Measurements from ENCODE around the gene STRBP. TPM values are rescaled to one million over a fixed set of nuclear protein-coding genes. Genes with fewer than 3 reads are reported as not detected.

Gene STRBP
- total and polyA plus RNA-seq, 2 of the 4 experiments (the other 2 are of a cell fraction), result 2.1 to 2.5 TPM

DNA sequence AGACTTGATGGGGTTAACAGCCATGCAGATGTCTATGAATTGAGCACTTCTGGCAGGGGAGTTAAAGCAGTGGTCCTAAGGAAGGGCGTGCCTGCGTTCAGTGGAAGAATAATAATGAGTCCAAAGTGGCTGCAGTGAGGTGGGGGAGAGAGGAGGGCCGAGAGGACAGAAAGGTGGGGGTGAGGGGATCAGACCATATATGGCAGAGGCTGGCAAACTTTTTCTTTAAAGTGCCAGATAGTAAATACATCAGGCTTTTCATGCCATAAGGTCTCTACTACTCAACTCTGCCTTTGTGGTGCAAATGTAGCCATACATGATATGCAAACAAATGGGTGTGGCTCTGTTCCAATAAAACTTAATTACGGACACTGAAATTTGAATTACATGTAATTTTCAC lies 77.1 kb downstream of the STRBP start:
- dilution Hi-C loops (cut with HindIII; ENCODE audit: low sequenced_read_pairs, unreplicated experiment), result no loop called here
- POLR2A ChIA-PET (ENCODE audit: unreplicated experiment), result no interaction called here

More for the DNA sequence above, 77.1 kb downstream of the STRBP start:
- Histone ChIP-seq H3K4ac (ENCODE audit: low read depth, low read length) (no peak overlapping the region), H3K27ac (ENCODE audit: insufficient read depth, low read length) (no peak overlapping the region), H4K20me1 (ENCODE audit: insufficient read depth, low read length) (no peaks in the 10 kb centered on the region), H3K4me1 (ENCODE audit: control insufficient read depth, insufficient read depth, low read length) (no peaks in the 10 kb centered on the region), H2BK5ac (ENCODE audit: low read depth, low read length, poor library complexity, severe bottlenecking) (no peak overlapping the region), H3K14ac (replicated peaks; ENCODE audit: low read depth, low read length) (no peak overlapping the region), H3K9me3 (ENCODE audit: control insufficient read depth, insufficient read depth, low read length) (no peaks in the 10 kb centered on the region), H3K56ac (ENCODE audit: extremely low read depth, insufficient read depth, low read length) (no peak overlapping the region), H2BK20ac (ENCODE audit: low read depth, low read length) (no peak overlapping the region), H3K4me3 (ENCODE audit: insufficient read depth, low read depth, low read length) (no peak overlapping the region), H3K9me1 (ENCODE audit: insufficient read depth, low read length) (no peaks in the 10 kb centered on the region), H3K18ac (ENCODE audit: low read depth, low read length) (no peak overlapping the region), H3K4me2 (ENCODE audit: low read depth, low read length) (no peak overlapping the region), H3K27me3 (ENCODE audit: control insufficient read depth, insufficient read depth, low read length) (no peaks in the 10 kb centered on the region), H4K5ac (ENCODE audit: low read depth, low read length) (no peak overlapping the region), H2AFZ (replicated peaks; ENCODE audit: low read length, poor library complexity) (no peak overlapping the region), H2AK9ac (replicated peaks; ENCODE audit: low read depth, low read length, poor library complexity) (no peak overlapping the region), H2BK120ac (ENCODE audit: low read depth, low read length) (no peak overlapping the region), H3K79me1 (ENCODE audit: low read depth in 1 of 2, low read length in 2 of 2) (no peaks in the 10 kb centered on the region), H3K36me3 (ENCODE audit: control insufficient read depth, insufficient read depth, low read length) (no peaks in the 10 kb centered on the region), H2BK15ac (ENCODE audit: low read depth, low read length) (no peak overlapping the region), H4K91ac (ENCODE audit: insufficient read depth, low read depth, low read length) (no peak overlapping the region), H3K23ac (ENCODE audit: low read depth, low read length) (no peak overlapping the region), H2AK5ac (ENCODE audit: low read depth, low read length) (no peak overlapping the region), H3K9ac (ENCODE audit: low read depth, low read length) (no peak overlapping the region), H4K8ac (ENCODE audit: low read depth in 2 of 2, low read length in 2 of 2) (no peak overlapping the region)
- no CpG with 5 or more reads among the region's 4 CpGs for WGBS, 2 experiments (ENCODE audit: extremely low coverage in 2 of 2, insufficient read length in 1 of 2)
- BruUV-seq (replicated peaks), result no TSS peak
- no peak for TF ChIP-seq RCOR1 (IDR thresholded peaks at IDR 0.05; ENCODE audit: insufficient replicate concordance, low read length)
- no peak for TF ChIP-seq CEBPB (IDR thresholded peaks at IDR 0.05; ENCODE audit: low read depth, low read length)
- TF ChIP-seq POLR2A (IDR thresholded peaks at IDR 0.05; ENCODE audit: low read depth, low read length), result no peak
- no peak for TF ChIP-seq NFE2L2 (IDR thresholded peaks at IDR 0.05; ENCODE audit: low read depth, low read length)
- TF ChIP-seq, protein P1, sequence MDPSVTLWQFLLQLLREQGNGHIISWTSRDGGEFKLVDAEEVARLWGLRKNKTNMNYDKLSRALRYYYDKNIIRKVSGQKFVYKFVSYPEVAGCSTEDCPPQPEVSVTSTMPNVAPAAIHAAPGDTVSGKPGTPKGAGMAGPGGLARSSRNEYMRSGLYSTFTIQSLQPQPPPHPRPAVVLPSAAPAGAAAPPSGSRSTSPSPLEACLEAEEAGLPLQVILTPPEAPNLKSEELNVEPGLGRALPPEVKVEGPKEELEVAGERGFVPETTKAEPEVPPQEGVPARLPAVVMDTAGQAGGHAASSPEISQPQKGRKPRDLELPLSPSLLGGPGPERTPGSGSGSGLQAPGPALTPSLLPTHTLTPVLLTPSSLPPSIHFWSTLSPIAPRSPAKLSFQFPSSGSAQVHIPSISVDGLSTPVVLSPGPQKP (IDR thresholded peaks at IDR 0.05; ENCODE audit: borderline replicate concordance, low read depth, low read length), result no peak
- no peak for TF ChIP-seq MAFK (IDR thresholded peaks at IDR 0.05; ENCODE audit: low read depth, low read length)
- TF ChIP-seq RAD21 (IDR thresholded peaks at IDR 0.05; ENCODE audit: low read length), result no peak
- no peak for TF ChIP-seq MXI1 (IDR thresholded peaks at IDR 0.05; ENCODE audit: borderline replicate concordance, low read depth, low read length)
- TF ChIP-seq CHD1 (IDR thresholded peaks at IDR 0.05; ENCODE audit: low read depth, low read length), result no peak
- no peak for TF ChIP-seq MAZ (IDR thresholded peaks at IDR 0.05; ENCODE audit: borderline replicate concordance, low read depth, low read length)
- in situ Hi-C loops (cut with MboI; ENCODE audit: low sequenced_read_pairs) (no loop called here), intact Hi-C loops (cut with micrococcal nuclease) (no loop called here)
- CTCF ChIA-PET, result interaction anchor here (1.0 kb wide), 1 partner anchor 11 kb away, joined by 4 read pairs; no protein-coding TSS in a partner anchor
- DNase-seq (no peak), ATAC-seq (ENCODE audit: low read depth) (no peak)

Measured in IMR-90 (cell line).